Activated naive CD8-positive, alpha-beta T cell treated with anti-CD3 and anti-CD28 coated beads, Interleukin-2, amount 50 U/mL, for 24 hours (primary cell): ENCODE data around the gene ARRB1.

ENCODE experiments used
- ATAC-seq: fragments of 150-1000 bp; cut with Tn5 transposase; one replicate; pipeline ENCODE4 v1.10.0; 2021
- DNase-seq: peaks from one replicate; pipeline ENCODE4 v3.0.0; 2021
- H3K27ac Mint-ChIP-seq: one replicate; pipeline ENCODE4 v1.8.0; 2021; ENCODE audit warnings: mild to moderate bottlenecking, mixed read lengths
- H3K27me3 Mint-ChIP-seq: one replicate; pipeline ENCODE4 v1.8.0; 2021; ENCODE audit warnings: mixed read lengths
- H3K36me3 Mint-ChIP-seq: one replicate; pipeline ENCODE4 v1.8.0; 2021; ENCODE audit warnings: low read depth, mixed read lengths
- H3K4me1 Mint-ChIP-seq: one replicate; pipeline ENCODE4 v1.8.0; 2021; ENCODE audit warnings: mixed read lengths
- H3K4me3 Mint-ChIP-seq: one replicate; pipeline ENCODE4 v1.8.0; 2021; ENCODE audit warnings: mild to moderate bottlenecking, moderate library complexity, mixed read lengths
- H3K9me3 Mint-ChIP-seq: one replicate; pipeline ENCODE4 v1.8.0; 2021; ENCODE audit warnings: mixed read lengths

ARRB1 gene

DNA sequence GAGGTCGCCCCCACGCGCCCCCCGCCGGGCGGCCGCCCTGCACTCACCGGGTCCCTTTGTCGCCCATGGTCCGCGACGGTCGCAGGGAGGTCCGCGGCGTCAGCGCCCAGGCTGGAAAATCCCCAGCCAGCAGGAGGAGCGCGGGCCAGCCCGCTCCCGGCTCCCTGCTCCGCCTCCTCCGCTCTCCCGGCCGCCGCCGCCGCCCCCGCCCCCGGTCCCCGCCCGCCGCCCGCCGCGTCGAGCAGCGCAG lies at the start of gene ARRB1:
Gene ARRB1 (minus strand): TSS at position 121 of the 250 bp plus-strand sequence. CDS start 54 bp downstream, at position 67.
- Mint-ChIP-seq H3K27me3 (peaks cover 5% of the 10 kb centered on the region), H3K9me3 (no peaks in the 10 kb centered on the region), H3K36me3 (peaks cover 3% of the 10 kb centered on the region), H3K4me1 (peaks cover 49% of the 10 kb centered on the region), H3K27ac (peak within 1 kb of the TSS; percentile 95), H3K4me3 (peak within 1 kb of the TSS; percentile 91)
- DNase-seq (no peak), ATAC-seq (no peak)

GRCh38 chr11:75400146-75400865 lies 48.8 kb upstream of the ARRB1 start:
- H3K27me3 Mint-ChIP-seq: peaks cover 3% of the 10 kb centered on the region
- H3K4me1 Mint-ChIP-seq: peaks cover 50% of the 10 kb centered on the region
- no peaks in the 10 kb centered on the region for H3K9me3 Mint-ChIP-seq
- H3K27ac Mint-ChIP-seq: peak overlapping the region; percentile 100
- DNase-seq (no peak), ATAC-seq (no peak)
- H3K4me3 Mint-ChIP-seq: peak overlapping the region; percentile 98
- H3K36me3 Mint-ChIP-seq: peaks cover 61% of the 10 kb centered on the region

DNA sequence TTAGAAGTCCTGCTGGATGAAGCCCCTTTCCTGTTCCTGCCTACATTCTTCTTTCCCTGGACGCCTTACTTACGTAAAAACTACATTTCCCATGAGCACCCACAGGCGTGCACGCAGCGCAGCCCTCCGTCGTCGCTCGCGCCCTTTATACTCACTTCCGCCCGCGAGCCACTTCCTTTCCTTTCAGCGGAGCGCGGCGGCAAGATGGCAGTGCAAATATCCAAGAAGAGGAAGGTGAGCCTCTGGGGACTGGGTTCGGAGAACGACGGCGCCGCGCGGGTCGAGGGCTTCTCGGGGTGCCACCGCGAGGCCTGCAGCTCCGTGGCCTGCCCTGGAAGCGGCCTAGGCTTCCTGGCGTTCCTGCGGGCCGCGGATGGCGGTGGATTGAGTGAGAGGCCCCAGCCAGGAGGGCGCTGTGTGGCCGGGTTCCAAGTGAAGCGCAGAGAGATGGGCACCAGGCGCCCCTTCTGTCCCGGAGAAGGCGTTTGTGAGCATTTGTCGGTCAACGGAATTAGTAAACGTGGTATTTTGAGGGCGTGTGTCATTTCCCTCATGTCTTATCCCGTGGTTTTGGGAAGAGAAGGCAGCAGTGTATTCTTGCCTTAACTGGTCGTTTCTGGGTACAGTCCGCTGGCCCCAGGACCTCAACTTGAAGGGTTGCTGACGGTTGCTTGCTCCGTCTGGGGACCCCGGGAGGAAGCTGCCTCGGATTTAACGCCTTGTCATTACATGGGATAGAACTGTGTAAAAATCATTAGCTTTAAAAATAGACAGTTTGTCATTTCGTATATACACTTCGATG lies 48.1 kb upstream of the ARRB1 start, which contains the start of gene RPS3:
Gene RPS3 (plus strand): TSS at position 175 of the 802 bp plus-strand sequence. CDS start 30 bp downstream, at position 205.
- H3K4me3 Mint-ChIP-seq: peak within 1 kb of the TSS; percentile 98
- H3K27ac Mint-ChIP-seq: peak within 1 kb of the TSS; percentile 100
- ATAC-seq: peak; percentile 87
- H3K36me3 Mint-ChIP-seq: peaks cover 55% of the 10 kb centered on the region
- peaks cover 44% of the 10 kb centered on the region for H3K4me1 Mint-ChIP-seq
- H3K27me3 Mint-ChIP-seq: peaks cover 3% of the 10 kb centered on the region
- peak; percentile 88 for DNase-seq
- no peaks in the 10 kb centered on the region for H3K9me3 Mint-ChIP-seq

DNA sequence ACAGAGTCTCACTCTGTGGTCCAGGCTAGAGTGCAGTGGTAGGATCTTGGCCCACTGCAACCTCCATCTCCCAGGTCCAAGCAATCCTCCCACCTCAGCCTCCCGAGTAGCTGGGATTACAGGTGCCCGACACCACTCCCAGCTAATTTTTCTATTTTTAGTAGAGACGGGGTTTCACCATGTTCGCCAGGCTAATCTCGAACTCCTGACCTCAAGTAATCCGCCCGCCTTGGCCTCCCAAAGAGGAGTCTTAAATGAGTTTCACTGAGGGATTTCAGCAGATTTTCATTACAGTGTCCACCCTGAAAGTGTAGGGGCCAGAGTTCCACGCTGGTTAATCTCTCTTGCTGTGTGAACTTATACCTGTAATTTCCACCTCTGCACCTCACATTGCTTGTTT lies 47.4 kb upstream of the ARRB1 start:
- peak overlapping the region; percentile 100 for H3K27ac Mint-ChIP-seq
- peaks cover 49% of the 10 kb centered on the region for H3K36me3 Mint-ChIP-seq
- peaks cover 38% of the 10 kb centered on the region for H3K4me1 Mint-ChIP-seq
- peaks cover 3% of the 10 kb centered on the region for H3K27me3 Mint-ChIP-seq
- DNase-seq: no peak
- H3K4me3 Mint-ChIP-seq: peak overlapping the region; percentile 98
- ATAC-seq: no peak
- H3K9me3 Mint-ChIP-seq: no peaks in the 10 kb centered on the region

- peaks cover 2% of the 10 kb centered on the region for H3K36me3 Mint-ChIP-seq
- H3K4me1 Mint-ChIP-seq: peaks cover 2% of the 10 kb centered on the region
- no peak for DNase-seq
- H3K4me3 Mint-ChIP-seq: no peak overlapping the region
- H3K9me3 Mint-ChIP-seq: no peaks in the 10 kb centered on the region
- peaks cover 6% of the 10 kb centered on the region for H3K27me3 Mint-ChIP-seq
- H3K27ac Mint-ChIP-seq: no peak overlapping the region
- peak; percentile 57 for ATAC-seq
These were observed 42.8 kb upstream of the ARRB1 start for GRCh38 chr11:75394085-75394840.

GRCh38 chr11:75389925-75390324 lies 38.5 kb upstream of the ARRB1 start:
- ATAC-seq (no peak), DNase-seq (no peak)
- no peaks in the 10 kb centered on the region for H3K36me3 Mint-ChIP-seq
- peaks cover 4% of the 10 kb centered on the region for H3K27me3 Mint-ChIP-seq
- H3K9me3 Mint-ChIP-seq: no peaks in the 10 kb centered on the region
- no peak overlapping the region for H3K4me3 Mint-ChIP-seq
- no peak overlapping the region for H3K27ac Mint-ChIP-seq
- H3K4me1 Mint-ChIP-seq: no peaks in the 10 kb centered on the region

- no peak overlapping the region for H3K4me3 Mint-ChIP-seq
- peaks cover 4% of the 10 kb centered on the region for H3K27me3 Mint-ChIP-seq
- H3K27ac Mint-ChIP-seq: no peak overlapping the region
- no peaks in the 10 kb centered on the region for H3K36me3 Mint-ChIP-seq
- H3K9me3 Mint-ChIP-seq: no peaks in the 10 kb centered on the region
- DNase-seq (no peak), ATAC-seq (no peak)
- H3K4me1 Mint-ChIP-seq: peaks cover 4% of the 10 kb centered on the region
These were observed 37.8 kb upstream of the ARRB1 start for GRCh38 chr11:75389276-75389605.

GRCh38 chr11:75388386-75389275 lies 37.2 kb upstream of the ARRB1 start:
- peak; percentile 70 for DNase-seq
- peaks cover 4% of the 10 kb centered on the region for H3K27me3 Mint-ChIP-seq
- H3K9me3 Mint-ChIP-seq: no peaks in the 10 kb centered on the region
- ATAC-seq: peak; percentile 73
- no peak overlapping the region for H3K27ac Mint-ChIP-seq
- H3K4me3 Mint-ChIP-seq: no peak overlapping the region
- H3K36me3 Mint-ChIP-seq: no peaks in the 10 kb centered on the region
- peaks cover 10% of the 10 kb centered on the region for H3K4me1 Mint-ChIP-seq

DNA sequence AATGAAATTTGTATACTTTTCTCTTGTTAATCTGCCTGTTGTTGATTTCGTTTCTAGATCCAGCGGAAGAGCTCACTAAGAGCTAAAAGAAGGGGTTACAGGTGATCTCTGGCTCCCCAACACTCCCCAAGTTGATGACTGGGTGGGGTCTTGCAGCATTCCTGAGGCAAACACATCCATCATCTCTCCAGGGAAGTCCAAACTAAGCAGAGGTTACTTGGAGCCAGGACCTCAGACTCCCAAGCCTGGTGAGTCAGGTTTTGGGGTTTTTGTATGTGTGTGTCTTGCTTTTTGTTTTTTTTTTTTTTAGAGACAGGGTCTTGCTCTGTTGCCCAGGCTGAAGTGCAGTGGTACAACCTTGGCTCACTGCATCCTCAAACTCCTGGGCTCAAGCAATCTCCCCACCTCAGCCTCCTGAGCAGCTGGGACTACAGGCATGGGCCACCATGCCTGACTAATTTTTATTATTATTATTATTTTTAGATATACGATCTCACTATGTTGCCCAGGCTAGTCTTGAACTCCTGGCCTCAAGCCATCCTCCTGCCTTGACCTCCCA lies 36.4 kb upstream of the ARRB1 start:
- ATAC-seq (no peak), DNase-seq (no peak)
- H3K4me3 Mint-ChIP-seq: no peak overlapping the region
- no peaks in the 10 kb centered on the region for H3K36me3 Mint-ChIP-seq
- H3K27ac Mint-ChIP-seq: no peak overlapping the region
- H3K4me1 Mint-ChIP-seq: peaks cover 17% of the 10 kb centered on the region
- H3K9me3 Mint-ChIP-seq: no peaks in the 10 kb centered on the region
- H3K27me3 Mint-ChIP-seq: peaks cover 4% of the 10 kb centered on the region

DNA sequence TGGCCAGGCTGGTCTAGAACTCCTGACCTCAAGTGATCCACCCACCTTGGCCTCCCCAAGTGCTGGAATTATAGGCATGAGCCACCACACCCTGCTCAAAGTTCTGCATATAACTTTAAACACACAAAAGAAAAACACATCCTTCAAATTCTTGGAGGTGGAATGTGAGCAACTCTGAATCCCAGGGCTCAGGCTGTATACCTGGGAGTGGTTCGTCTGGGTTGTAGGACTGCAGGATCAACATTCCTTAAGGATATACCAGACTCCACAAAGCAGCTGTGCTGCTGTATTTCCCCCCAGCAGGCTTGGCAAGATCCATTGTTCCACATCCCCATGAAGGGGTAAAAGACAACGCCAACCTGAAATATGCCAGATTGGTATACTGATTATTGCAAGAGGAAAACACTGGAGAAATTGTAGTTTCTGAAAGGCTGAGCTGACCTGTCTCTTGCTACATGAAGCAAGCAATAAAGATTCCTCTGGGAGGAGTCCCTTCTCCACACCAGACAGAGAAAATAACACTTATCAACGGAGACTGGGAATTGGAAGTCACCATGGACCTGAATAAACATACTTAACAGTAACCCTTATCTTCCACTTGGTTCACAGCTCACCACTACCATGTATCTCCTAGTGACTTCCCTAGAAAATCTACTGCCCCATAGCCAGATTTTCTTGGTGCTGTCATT lies 35.6 kb upstream of the ARRB1 start:
- DNase-seq (no peak), ATAC-seq (no peak)
- H3K9me3 Mint-ChIP-seq: no peaks in the 10 kb centered on the region
- peaks cover 4% of the 10 kb centered on the region for H3K27me3 Mint-ChIP-seq
- no peak overlapping the region for H3K27ac Mint-ChIP-seq
- peaks cover 17% of the 10 kb centered on the region for H3K4me1 Mint-ChIP-seq
- H3K36me3 Mint-ChIP-seq: no peaks in the 10 kb centered on the region
- H3K4me3 Mint-ChIP-seq: no peak overlapping the region

DNA sequence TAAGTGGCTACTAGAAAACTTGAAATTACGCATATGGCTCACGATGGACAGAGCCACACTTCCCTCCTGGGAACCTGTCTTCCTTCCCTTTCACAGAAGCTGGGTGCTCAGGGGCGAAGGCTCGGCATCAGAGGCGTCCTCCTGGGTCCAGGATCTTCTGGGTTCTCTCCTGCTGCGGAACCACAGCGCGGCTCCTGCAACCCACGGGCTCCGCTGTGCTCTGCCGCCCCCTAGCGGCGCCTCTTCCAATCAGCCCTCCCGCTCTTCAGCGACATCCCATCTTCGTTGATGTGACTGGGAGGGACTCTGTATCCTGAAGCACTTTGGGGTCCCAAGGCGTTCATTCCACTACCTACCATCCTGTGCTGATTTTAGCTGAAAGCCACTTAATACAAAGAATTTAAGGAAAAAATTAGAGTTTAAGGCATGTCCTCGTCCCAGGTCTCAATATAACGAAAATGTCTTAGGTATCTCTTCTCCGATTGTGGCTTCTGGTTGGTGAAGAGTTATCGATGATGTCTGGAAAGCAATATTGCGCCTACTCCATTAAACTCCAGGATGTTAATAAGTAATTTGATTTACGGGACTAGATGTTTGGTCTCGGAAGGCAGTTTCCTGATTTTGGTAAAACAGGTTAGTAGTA lies 33.1 kb upstream of the ARRB1 start:
- ATAC-seq: peak; percentile 82
- H3K36me3 Mint-ChIP-seq: no peaks in the 10 kb centered on the region
- no peaks in the 10 kb centered on the region for H3K9me3 Mint-ChIP-seq
- H3K27ac Mint-ChIP-seq: no peak overlapping the region
- peaks cover 17% of the 10 kb centered on the region for H3K4me1 Mint-ChIP-seq
- DNase-seq: peak; percentile 82
- H3K27me3 Mint-ChIP-seq: no peaks in the 10 kb centered on the region
- peak overlapping the region; percentile 26 for H3K4me3 Mint-ChIP-seq

DNA sequence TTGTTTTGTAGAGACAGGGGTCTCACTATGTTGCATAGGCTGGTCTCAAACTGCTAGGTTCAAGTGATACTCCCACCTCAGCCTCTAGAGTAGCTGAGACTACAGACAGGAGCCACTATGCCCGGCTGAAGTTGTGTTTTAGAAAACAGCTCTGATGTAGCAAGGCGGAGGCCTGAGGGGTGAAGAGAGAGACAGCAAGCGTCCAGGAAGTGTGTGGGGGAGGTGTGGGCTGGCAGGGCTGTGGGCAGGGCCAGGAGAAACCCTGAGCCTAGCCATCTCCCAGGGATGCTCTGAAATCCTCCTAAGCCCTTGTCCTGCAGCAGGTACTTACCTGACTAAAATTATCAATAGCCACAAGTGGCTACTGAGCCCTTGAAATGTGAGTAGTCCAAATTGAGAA lies 31.8 kb upstream of the ARRB1 start:
- Mint-ChIP-seq H3K4me1 (peaks cover 17% of the 10 kb centered on the region), H3K4me3 (no peak overlapping the region), H3K9me3 (no peaks in the 10 kb centered on the region), H3K27me3 (no peaks in the 10 kb centered on the region), H3K27ac (no peak overlapping the region), H3K36me3 (no peaks in the 10 kb centered on the region)
- DNase-seq (no peak), ATAC-seq (no peak)
